D721Med (cell line): ENCODE measurements around the gene VIPR2.

Source experiments
- DNase-seq: peaks from one replicate; pipeline ENCODE4 v3.0.0; 2011; ENCODE audit warnings: low spot score; ENCODE audit not compliant: insufficient read length
- FAIRE-seq: peaks from 2 replicates; lab custom pipeline; 2011; peaks lifted over from hg19 to GRCh38; lab: Jason Lieb, UNC
- CTCF ChIP-seq: IDR thresholded peaks from 2 replicates; pipeline ENCODE4 v1.5.1; 2012; ENCODE audit warnings: mild to moderate bottlenecking, control low read depth; ENCODE audit not compliant: insufficient read depth; ENCODE audit errors: missing control alignments

Gene VIPR2

GRCh38 chr7:159040146-159040545, 104.5 kb downstream of the VIPR2 start:
- FAIRE-seq = no peak
- DNase-seq = no peak
- no peak for TF ChIP-seq CTCF

- FAIRE-seq = no peak
- TF ChIP-seq CTCF = no peak
- DNase-seq = no peak
These were observed 105.0 kb downstream of the VIPR2 start for GRCh38 chr7:159039716-159040115.

- FAIRE-seq = no peak
- TF ChIP-seq CTCF = no peak
- no peak for DNase-seq
These were observed 106.6 kb downstream of the VIPR2 start for GRCh38 chr7:159038066-159038465.

- no peak for FAIRE-seq
These were observed 107.6 kb downstream of the VIPR2 start for GRCh38 chr7:159036916-159037605.

GRCh38 chr7:159035571-159036073, 109.0 kb downstream of the VIPR2 start:
- FAIRE-seq (no peak), DNase-seq (no peak)
- no peak for TF ChIP-seq CTCF

More at GRCh38 chr7:159036916-159037605, 107.6 kb downstream of the VIPR2 start:
- DNase-seq = no peak
- no peak for TF ChIP-seq CTCF

- no peak for TF ChIP-seq CTCF
- DNase-seq = no peak
- no peak for FAIRE-seq
These were observed 109.7 kb downstream of the VIPR2 start for GRCh38 chr7:159034988-159035387.

GRCh38 chr7:159034394-159034793, 110.3 kb downstream of the VIPR2 start:
- no peak for TF ChIP-seq CTCF
- DNase-seq (no peak), FAIRE-seq (no peak)
